Panc1 (cell line): ENCODE results near the gene ARRDC2.

ENCODE experiments used
- CTCF ChIP-seq: fragments of 450-650 bp; IDR thresholded peaks from 2 replicates; pipeline ENCODE4 v1.5.1; 2017; ENCODE audit warnings: mild to moderate bottlenecking
- POLR2AphosphoS5 ChIP-seq: IDR thresholded peaks from 2 replicates; pipeline ENCODE4 v1.6.1; 2012; ENCODE audit warnings: mild to moderate bottlenecking, low read depth, low read length, moderate library complexity

GRCh38 chr19:18014197-18014596 lies 6.2 kb downstream of the ARRDC2 start:
- no peak for TF ChIP-seq POLR2AphosphoS5
- TF ChIP-seq CTCF = no peak
